Measurements from ENCODE around the gene LGR4. TPM values are rescaled to one million over a fixed set of nuclear protein-coding genes. Genes with fewer than 3 reads are reported as not detected.

The LGR4 gene
- total RNA-seq, 1 experiment from 2014 or later: 33.4 TPM

- Histone ChIP-seq H3K27me3 (ENCODE audit: insufficient read depth, low read depth) (no peaks in the 10 kb centered on the region), H2AFZ (peak overlapping the region; percentile 87), H3K27ac (peak overlapping the region; percentile 27; the same call in 1 of the 2 replicates), H3K4me1 (replicated peaks; ENCODE audit: insufficient read depth) (peaks cover 32% of the 10 kb centered on the region), H3K9me3 (ENCODE audit: insufficient read depth, low read depth) (no peaks in the 10 kb centered on the region), H3F3A (ENCODE audit: insufficient read depth, low read depth) (peaks cover 28% of the 10 kb centered on the region), H3K36me3 (ENCODE audit: low read depth) (no peaks in the 10 kb centered on the region), H4K20me1 (ENCODE audit: insufficient read depth) (no peaks in the 10 kb centered on the region), H3K4me3 (peak overlapping the region; percentile 92), H3K9me2 (ENCODE audit: insufficient read depth) (no peaks in the 10 kb centered on the region), H3K79me2 (ENCODE audit: low read depth) (peaks cover 34% of the 10 kb centered on the region), H3K4me2 (peak overlapping the region; percentile 90)
- DNase-seq: peak in 1 of 2 experiments; percentile 39
- POLR2A ChIA-PET (ENCODE audit: unreplicated experiment): interaction anchor here (0.5 to 1.0 kb wide), 16 partner anchors 9 to 1602 kb away, joined by 3 to 29 read pairs (median 12); no protein-coding TSS in a partner anchor
- intact Hi-C loops (cut with micrococcal nuclease; ENCODE audit: unreplicated experiment): loop anchor here (2.0 kb wide), 1 partner anchor 110 kb away; the partner anchor contains the start of gene CCDC34
- BruUV-seq (replicated peaks): no TSS peak
- CTCF ChIA-PET: interaction anchor here (0.7 to 1.1 kb wide), 5 partner anchors 11 to 161 kb away, joined by 3 to 23 read pairs (median 7); no protein-coding TSS in a partner anchor
- TF ChIP-seq EZH2 (IDR thresholded peaks at IDR 0.05; ENCODE audit: low read depth): no peak
- TF ChIP-seq, protein P1, sequence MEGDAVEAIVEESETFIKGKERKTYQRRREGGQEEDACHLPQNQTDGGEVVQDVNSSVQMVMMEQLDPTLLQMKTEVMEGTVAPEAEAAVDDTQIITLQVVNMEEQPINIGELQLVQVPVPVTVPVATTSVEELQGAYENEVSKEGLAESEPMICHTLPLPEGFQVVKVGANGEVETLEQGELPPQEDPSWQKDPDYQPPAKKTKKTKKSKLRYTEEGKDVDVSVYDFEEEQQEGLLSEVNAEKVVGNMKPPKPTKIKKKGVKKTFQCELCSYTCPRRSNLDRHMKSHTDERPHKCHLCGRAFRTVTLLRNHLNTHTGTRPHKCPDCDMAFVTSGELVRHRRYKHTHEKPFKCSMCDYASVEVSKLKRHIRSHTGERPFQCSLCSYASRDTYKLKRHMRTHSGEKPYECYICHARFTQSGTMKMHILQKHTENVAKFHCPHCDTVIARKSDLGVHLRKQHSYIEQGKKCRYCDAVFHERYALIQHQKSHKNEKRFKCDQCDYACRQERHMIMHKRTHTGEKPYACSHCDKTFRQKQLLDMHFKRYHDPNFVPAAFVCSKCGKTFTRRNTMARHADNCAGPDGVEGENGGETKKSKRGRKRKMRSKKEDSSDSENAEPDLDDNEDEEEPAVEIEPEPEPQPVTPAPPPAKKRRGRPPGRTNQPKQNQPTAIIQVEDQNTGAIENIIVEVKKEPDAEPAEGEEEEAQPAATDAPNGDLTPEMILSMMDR (conservative IDR thresholded peaks at IDR 0.05): no peak
Observed at GRCh38 chr11:27473017-27473406, 422 bp upstream of the LGR4 start.

GRCh38 chr11:27471589-27472397 is 797 bp downstream of the LGR4 start:
- Histone ChIP-seq H3K27ac (peak overlapping the region; percentile 94), H3K79me2 (ENCODE audit: low read depth) (peaks cover 46% of the 10 kb centered on the region)
- POLR2A ChIA-PET (ENCODE audit: unreplicated experiment): interaction anchor here (0.5 to 1.0 kb wide), 7 partner anchors 7 to 1176 kb away, joined by 3 to 29 read pairs (median 9); no protein-coding TSS in a partner anchor

More at GRCh38 chr11:27471589-27472397, 797 bp downstream of the LGR4 start:
- no peaks in the 10 kb centered on the region for H4K20me1 ChIP-seq (ENCODE audit: insufficient read depth)
- peaks cover 44% of the 10 kb centered on the region for H3K4me1 ChIP-seq (replicated peaks; ENCODE audit: insufficient read depth)
- peak overlapping the region; percentile 92 for H3K4me3 ChIP-seq
- no peaks in the 10 kb centered on the region for H3K9me2 ChIP-seq (ENCODE audit: insufficient read depth)
- intact Hi-C loops (cut with micrococcal nuclease; ENCODE audit: unreplicated experiment): loop anchor here (2.0 kb wide), 2 partner anchors 109 to 263 kb away; partner anchors contain the start of gene CCDC34
- H3K4me2 ChIP-seq: peak overlapping the region; percentile 96
- no peak for TF ChIP-seq EZH2 (IDR thresholded peaks at IDR 0.05; ENCODE audit: low read depth)
- TF ChIP-seq, protein P1 (conservative IDR thresholded peaks at IDR 0.05): no peak
- H3K9me3 ChIP-seq (ENCODE audit: insufficient read depth, low read depth): no peaks in the 10 kb centered on the region
- BruUV-seq (replicated peaks): no TSS peak
- CTCF ChIA-PET: interaction anchor here (0.5 to 1.1 kb wide), 4 partner anchors 12 to 160 kb away, joined by 3 to 23 read pairs (median 5); no protein-coding TSS in a partner anchor
- H3F3A ChIP-seq (ENCODE audit: insufficient read depth, low read depth): peaks cover 40% of the 10 kb centered on the region
- H3K36me3 ChIP-seq (ENCODE audit: low read depth): no peaks in the 10 kb centered on the region
- DNase-seq: peak in 1 of 2 experiments; percentile 47
- H2AFZ ChIP-seq: peak overlapping the region; percentile 86
- no peaks in the 10 kb centered on the region for H3K27me3 ChIP-seq (ENCODE audit: insufficient read depth, low read depth)

Measured in PC-9 (cell line).